NCI-H1930 (cell line): ENCODE measurements around the gene CACHD1.
"Not testable (repeated sequence)": the region's sequence is repeated elsewhere in the genome, so short reads cannot be mapped to it uniquely, and the experiment has no call there.

Experiments
- DNase-seq, 2 experiments: peaks; one replicate each; lab custom pipeline; 2025; lab: John Stamatoyannopoulos, UW

The CACHD1 gene

DNA sequence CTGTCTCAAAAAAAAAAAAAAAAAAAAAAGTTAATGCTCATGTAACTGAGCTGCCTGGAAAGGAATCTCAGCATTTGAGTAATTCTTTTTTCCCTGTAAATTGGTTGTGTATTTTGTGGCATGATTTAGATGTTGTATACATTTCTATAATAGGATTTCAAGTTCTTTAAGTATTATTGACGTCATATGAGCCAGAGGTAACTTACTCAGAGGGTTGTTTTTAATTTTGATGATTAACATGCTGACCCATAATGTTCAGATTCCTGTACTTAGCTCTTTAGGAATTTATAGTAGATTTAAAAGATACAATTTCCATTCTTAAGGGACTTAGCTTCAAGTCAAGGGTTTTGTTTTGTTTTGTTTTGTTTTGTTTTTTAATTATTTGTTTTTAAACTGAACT lies 120.4 kb downstream of the CACHD1 start:
- no peak for DNase-seq

DNA sequence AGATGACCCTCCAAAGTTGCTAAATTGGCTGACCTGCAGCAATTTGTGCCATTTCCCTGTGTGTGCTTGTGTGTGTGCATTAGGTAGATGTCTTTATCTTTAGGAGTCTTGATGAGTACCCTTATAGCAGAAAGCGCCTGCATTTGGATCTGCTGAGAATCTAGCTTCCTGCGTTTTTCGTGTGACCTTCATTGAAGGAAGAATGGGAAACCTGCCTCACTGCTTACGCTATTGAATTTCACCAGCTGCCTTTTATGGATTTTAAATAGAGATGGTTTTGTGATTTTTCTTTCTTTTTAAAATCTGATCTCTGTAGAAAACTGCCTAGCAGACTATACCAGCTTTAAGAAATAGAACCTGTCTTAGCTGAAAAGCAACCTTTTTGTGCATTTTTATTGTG lies 124.5 kb downstream of the CACHD1 start:
- DNase-seq = no peak

DNA sequence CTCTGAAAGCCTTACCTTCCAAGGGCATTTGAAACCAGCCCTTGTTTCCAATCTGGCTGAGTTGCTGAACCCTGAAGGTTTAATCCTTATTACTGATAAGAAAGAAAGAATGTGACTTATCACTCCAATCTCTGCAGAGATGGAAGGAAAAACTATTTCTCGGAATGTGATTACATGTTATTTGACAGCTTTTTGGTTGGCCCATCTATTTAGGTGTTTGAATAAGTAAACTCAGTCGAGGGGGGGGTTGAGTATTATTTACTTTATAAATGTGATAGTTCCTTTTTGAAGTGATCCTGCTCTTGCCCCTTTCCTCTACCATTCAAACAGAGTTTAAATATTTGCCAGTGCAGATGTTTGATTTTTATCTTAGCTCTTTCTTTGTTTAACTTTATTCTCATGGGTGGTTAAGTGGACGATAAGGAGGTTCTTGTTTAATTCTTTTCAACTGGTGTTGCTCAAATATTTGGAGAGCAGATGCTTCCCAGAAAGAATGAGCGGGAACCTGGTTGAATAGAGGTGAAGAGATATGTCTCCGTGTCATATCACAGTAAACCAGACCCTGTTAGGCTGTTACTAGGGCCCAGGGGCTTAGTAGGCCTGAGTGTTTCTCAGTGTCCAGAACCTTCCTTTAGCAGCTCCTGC lies 126.1 kb downstream of the CACHD1 start:
- DNase-seq = no peak

DNA sequence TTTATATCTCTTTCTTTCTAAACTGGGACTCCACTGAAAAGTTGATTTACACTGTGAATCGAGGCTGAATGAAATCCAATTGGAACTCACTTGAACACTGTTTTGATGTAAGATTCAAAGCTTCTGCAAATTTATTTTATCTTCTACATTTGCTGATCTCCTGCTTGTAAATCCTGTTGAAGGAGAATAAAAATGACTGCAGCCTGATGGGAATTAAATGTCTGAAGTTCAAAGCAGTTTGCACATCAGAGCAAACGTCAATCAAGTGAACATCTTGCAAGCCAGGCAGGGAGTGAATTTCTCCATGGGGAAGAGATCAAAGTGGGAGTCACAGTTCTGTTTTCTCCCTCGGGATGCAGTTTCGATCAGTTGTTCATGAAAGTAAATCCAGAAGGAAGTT lies 127.2 kb downstream of the CACHD1 start:
- DNase-seq = no peak

DNA sequence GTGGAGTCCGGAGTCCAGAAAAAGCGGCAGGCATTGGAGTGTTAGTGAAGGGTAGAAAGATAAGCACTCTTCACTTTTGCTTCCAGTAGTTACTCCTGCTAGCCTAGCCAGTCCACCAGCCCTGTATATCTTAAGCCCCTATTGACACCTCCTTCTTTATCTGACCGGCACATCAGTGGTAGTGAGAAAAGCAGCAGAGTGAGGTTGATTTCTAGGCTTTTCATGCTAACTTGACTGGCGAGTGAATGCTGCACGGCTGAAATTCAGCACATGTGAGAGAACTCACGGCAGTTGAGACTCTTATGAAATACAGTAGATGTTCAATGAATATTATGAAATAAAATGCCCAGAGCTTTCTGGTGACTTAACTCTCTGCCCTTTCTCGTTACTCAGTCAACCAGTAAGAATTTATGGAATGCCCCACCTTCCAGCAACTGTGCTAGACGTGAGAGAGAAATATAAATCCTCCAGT lies 128.2 kb downstream of the CACHD1 start:
- no peak for DNase-seq

- DNase-seq = no peak
Measured at GRCh38 chr1:64599242-64599641, 129.3 kb downstream of the CACHD1 start.

GRCh38 chr1:64601207-64601606 lies 131.3 kb downstream of the CACHD1 start:
- no peak for DNase-seq

- no peak for DNase-seq
Measured at GRCh38 chr1:64608005-64608650, 138.2 kb downstream of the CACHD1 start.

GRCh38 chr1:64608651-64609048 lies 138.7 kb downstream of the CACHD1 start:
- no peak for DNase-seq

DNA sequence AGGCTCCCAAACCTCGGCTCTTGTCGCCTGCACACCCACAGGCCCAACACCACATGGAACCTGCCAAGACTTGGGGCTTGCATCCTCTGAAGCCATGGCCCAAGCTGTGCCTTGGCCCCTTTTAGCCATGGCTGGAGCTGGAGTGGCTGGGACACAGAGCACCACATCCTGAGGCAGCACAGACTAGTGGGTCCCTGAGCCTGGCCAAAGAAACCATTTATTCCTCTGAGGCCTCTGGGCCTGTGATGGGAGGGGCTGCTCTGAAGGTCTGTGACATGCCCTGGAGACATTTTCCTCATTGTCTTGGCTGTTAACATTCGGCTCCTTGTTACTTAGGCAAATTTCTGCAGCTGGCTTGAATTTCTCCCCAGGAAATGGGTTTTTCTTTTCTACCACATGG lies 141.0 kb downstream of the CACHD1 start:
- not testable (repeated sequence) for DNase-seq

DNA sequence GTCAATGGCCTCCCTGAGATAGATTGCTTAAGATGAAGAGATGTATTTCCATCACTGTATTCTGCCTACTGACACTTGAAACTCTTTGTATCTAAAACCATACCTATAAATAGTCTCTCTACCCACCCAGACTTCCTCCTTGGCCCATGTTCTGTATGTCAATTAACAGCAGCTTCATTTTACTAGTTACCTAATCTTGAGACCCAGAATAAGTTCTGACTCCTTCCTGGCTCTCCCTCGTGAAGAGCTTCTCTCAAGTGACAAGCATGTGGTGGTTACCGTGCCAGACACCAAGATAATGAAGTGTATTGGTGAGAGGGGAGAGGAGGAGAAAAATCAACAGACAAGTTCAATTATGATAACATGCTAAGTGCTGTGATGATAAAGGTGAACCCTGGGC lies 146.1 kb downstream of the CACHD1 start:
- DNase-seq = no peak

DNA sequence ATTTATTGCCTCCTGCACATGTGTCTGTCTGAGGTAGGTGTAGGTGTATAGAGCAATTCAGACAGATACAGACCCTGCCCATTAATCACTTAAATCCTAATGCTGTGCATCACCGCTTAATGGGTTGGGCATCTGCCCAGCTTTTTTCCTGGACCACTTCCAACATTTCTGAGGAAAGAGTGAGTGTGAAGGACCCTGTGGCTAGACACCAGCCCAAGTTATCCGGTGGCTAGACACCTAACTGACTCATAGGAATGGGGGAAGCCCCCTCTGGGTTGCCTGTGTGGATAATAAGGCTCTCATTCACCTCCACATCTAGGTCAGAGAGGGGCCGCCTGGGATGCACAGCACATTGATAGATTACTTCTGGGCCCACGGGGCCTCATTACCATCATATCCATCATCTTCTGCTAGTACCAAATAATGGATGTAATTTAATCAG lies 153.8 kb downstream of the CACHD1 start:
- DNase-seq = no peak

DNA sequence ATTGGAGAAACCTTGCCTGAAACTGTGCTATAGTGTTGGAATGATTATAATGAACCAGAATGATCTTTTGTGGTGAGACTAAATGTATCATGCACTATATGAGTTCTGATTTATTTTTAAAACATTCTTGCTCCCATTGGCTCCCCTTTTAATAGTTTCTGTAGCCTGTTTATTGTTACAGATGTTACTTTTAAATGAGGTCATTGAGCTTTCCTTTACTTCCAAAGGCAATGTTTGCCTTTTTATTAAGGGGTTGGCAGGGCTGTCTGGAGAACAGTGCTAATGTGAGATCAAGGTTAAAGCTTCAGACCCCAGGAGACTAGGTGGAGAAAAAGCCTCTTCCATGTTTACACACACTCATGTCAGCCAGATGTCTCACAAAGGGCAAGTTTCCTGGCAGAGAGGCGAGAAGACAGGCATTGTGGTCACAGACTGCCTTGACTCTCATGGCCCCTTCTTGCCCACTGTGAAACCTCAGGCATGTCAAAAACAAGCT lies 154.3 kb downstream of the CACHD1 start:
- DNase-seq = no peak

- no peak for DNase-seq
Measured at GRCh38 chr1:64624808-64625207, 154.9 kb downstream of the CACHD1 start.

DNA sequence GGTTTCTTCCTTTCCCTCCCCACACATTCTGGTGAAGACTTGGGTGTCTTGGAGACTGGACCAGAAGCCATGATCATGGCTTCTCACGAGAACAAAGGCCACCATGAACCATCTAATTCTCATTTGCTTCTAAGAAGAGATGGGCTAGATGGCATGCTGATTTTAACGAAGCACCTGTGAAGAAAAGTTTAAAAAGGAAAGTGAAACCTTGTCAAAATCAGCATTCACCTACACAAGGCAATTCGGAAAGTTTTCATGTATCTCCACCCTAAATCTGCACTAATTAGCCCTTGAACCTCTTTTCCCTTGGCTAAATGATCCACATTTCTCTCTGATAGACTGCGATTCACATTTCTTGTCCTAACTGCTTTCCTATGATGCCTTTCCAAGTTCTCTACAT lies 160.7 kb downstream of the CACHD1 start:
- DNase-seq = no peak

- DNase-seq = no peak
Measured at GRCh38 chr1:64631346-64632034, 161.6 kb downstream of the CACHD1 start.

GRCh38 chr1:64632936-64633335 lies 163.0 kb downstream of the CACHD1 start:
- no peak for DNase-seq

- no peak for DNase-seq
Measured at GRCh38 chr1:64645735-64646134, 175.8 kb downstream of the CACHD1 start.

- DNase-seq = no peak
Measured at GRCh38 chr1:64650411-64650810, 180.5 kb downstream of the CACHD1 start.

DNA sequence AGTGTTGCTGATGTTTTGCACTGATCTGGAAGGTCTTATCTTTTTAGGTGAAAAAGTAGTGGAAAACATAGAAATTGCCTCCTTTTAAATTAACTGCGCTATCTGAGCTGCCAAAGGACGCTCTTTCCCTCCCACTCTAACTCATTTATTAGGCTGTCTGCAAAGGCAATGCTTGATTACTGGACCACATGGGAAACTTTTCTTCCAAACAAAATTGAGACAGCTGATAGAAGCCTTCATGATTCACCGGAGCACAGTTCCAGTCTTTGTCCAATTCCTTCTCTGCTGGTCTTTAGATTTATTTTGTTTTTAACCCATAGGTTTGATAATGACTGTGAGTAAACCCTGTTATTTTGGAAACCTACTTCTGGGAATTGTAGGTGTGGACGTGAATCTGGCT lies 181.9 kb downstream of the CACHD1 start:
- DNase-seq = no peak

DNA sequence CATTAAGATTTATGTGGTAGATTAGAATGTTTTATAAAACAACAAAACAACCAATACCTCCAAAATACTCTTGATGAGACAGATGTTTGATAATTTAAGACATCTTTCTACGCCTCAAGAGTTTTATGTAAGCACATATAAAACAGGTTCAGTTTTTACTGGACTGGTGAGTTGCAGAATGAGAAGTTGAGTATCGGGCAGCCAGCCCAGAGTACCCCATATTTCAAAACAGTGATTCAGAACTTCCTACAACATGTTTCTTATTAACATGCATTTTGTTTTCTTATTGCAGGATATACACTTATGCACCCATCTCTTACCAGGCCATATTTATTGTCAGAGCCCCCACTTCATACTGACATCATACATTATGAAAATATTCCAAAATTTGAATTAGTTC lies 183.5 kb downstream of the CACHD1 start:
- no peak for DNase-seq

DNA sequence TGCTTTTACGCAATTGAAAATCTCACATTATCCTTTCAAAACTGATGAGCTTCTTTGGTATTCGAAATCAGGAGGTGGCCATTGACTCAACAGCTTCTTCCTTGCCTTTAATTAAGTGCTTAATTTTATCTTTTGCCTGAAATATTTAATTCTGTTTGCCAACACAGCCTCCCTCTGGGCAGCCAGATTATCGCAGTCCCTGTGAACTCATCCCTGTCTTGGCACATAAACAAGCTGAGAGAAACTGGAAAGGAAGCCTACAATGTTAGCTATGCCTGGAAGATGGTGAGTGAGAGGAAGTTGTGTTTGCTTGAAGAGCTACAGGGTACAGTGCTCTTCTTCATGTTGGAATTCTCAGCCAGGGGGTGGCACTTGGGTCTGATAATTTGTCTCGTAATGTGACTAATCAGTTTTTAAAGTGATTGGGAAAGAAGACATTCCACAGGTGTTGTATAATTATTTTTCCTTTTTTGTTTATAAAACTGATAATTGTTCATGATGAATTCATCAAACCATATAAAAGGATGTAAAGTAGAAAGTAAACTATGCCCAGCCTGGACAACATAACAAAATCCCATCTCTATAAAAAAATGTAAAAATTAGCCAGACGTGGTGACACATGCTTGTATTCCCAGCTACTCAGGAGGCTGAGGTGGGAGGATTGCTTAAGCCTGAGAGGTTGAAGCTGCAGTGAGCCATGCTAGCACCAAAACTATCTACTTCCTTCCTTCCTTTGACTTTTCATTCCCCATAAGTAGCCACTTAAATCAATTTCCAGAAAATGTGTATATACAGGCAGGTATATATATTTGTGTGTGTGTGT lies 184.8 kb downstream of the CACHD1 start:
- no peak for DNase-seq
